HG02840 (cell line): ENCODE data around the gene MCRIP2.

Experiments
- ATAC-seq: cut with Tn5 transposase; IDR thresholded peaks from one replicate; pipeline ENCODE4 v1.9.1; 2021; ENCODE audit warnings: mild to moderate bottlenecking, moderate library complexity, moderate number of reproducible peaks; ENCODE audit not compliant: unreplicated experiment, low FRiP score

The MCRIP2 gene

DNA sequence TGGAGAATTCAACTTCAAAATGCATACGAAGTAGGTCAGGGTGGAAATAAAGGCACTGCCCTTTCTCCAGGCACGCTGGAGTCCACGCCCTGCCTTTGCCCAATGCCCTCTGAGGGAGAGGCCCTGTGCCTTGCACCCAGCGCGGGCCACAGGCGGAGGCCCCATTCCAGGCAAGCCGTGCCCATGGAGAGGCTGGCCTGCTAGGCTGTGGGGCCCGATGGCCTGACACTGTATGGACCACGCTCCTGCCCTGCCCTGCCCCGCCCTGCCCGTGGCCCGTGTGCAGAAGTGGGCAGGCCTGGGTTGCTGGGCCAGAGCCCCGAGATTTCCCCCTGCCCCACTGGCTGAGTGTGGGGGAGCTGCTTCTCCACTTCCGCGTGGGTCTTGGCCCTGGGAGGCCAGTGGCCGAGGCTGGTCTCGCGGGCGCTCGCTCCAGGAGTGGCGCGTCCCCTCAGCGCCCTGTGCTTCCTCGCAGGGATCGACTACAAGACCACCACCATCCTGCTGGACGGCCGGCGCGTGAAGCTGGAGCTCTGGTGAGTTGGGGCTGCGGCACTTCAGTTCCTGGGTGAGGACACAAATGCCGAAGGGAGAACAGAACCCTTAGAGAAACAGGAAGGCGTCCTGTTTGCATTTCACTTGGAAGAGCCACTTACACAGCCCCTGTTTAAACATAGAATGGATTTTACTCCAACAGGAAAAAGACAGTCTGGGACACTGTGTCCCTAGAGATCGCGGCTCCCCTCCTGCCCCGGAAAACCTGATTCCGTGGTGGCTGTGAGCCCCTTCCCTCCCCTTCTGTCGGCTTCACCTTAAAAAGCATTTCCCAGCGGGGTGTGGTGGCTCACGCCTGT is 24.7 kb upstream of the MCRIP2 start:
- ATAC-seq: no peak

DNA sequence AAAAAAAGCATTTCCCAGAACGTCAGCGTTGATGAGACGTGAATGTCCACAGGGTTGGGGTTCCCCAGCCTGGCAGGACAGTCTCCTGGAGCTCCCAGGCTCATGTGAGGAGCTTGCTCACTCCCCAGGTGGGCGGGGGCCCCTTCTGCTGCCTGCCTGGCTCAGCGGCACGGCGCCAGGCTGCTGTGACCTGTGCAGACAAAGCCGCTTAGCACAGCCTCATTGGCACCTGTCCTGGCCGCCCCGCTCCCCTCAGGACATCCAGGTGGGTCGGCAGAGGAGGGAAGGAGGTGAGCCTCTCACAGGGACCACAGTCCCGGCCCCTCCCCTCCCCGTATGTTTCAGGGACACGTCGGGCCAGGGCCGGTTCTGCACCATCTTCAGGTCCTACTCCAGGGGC is 23.8 kb upstream of the MCRIP2 start:
- no peak for ATAC-seq

DNA sequence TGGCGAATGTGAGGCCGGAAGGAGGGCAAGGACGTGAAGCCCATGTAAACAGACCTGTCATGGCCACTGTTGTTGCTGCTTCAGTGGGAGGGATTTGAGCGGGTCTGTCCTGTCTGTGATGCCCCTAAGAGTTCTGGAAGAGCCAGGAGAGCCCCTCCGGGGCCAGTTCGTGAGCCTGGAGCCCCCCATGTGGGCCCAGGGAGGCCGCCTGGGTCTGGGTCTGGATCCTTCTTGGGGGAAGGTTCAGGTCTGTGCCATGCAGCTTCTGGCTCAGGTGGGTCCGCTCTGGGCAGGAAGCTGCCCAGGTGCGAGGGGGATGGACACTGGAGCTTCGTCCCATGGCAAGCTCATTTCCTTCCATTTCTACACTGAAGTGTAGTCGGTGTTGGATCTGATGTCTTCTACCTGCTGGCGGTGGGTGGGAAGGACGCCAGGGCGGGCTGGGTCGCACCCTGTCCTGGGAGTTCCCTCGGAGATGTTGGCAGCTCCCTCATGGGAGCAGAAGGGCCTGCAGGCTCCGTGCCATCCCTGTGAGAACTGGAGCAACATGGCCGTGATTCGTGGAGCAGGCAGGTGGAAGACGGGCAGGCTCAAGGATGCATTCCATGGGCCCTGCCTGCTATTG is 22.0 kb upstream of the MCRIP2 start:
- ATAC-seq: no peak

DNA sequence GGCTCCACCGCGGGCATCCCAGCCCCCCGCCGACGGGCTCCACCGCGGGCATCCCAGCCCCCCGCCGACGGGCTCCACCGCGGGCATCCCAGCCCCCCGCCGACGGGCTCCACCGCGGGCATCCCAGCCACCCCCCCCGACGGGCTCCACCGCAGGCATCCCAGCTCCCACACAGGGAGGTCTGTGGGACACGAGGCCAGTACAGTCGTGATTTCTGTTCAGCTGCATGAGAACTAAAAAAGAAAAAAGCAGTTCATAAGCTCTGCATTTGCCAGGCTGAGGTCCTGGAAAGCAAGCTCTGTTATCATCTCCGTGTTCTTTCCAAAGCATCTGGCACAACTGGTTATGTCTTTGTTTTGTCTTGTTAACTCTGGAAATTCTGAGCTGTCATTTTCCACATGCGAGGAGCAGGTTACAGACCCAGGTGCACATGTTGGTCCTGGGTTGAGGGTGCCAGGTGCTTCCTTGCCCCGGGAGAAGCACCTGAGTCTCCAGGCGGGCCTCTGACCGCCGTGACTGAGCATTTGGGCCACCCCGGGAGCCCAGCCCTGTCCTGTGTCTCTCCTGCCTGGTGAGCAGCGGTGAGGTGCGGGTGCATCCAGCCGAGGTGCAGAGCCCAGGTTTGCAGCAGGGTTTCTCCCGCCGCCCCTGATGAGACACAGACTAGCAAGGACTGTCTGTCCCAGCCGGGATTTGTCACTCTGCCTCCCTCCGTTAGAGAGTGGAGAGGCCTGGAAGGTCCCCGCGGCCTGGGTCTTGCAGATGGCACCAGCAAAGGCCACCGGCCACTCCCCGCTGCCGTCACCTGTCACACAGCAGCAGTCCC is 20.7 kb upstream of the MCRIP2 start:
- no peak for ATAC-seq

DNA sequence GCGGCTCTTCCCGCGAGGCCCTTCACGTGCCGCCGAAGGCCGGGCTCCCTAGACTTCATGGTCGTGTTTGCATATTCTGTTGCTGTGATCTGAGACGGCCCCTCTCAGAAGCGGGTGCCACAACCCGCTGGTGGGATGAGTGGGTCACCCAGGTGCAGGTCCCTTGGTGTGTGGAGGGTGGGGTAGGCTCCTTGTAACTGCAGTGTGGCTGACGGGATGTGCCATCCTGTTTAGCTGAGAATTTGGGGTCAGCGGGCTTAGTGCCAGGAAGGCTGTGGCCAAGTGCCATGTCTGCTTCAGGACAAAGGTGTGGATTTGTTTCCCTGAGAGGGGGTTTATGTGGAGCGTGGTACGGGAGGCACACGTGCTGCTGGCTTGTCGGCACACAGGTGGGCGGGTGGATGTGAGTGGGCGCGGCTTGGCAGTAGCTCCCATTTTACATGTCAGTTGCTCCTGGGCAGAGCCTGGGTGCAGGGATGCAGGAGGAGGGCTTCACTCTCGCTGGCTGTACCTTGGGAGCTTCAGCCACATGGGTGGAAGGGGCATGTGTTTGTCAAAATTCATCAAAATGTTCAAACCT is 20.0 kb upstream of the MCRIP2 start:
- no peak for ATAC-seq

DNA sequence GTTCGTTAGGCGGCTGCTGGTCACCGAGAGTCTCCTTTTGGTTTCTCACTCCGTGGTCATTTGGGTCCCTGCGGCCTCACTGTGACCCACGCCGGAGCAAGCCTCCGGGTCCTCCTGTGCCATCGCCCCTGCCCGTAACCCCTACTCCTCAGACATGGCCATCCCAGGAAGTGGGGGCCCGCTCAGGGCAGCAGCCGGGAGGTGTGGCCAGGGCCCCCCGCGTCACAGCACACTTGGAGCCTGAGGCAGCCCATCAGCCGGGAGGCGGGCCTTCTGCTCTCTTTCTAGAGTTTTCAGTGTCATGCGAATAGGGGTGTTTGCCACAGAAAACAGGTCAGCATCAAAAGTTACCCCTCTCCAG is 18.7 kb upstream of the MCRIP2 start:
- ATAC-seq: no peak

DNA sequence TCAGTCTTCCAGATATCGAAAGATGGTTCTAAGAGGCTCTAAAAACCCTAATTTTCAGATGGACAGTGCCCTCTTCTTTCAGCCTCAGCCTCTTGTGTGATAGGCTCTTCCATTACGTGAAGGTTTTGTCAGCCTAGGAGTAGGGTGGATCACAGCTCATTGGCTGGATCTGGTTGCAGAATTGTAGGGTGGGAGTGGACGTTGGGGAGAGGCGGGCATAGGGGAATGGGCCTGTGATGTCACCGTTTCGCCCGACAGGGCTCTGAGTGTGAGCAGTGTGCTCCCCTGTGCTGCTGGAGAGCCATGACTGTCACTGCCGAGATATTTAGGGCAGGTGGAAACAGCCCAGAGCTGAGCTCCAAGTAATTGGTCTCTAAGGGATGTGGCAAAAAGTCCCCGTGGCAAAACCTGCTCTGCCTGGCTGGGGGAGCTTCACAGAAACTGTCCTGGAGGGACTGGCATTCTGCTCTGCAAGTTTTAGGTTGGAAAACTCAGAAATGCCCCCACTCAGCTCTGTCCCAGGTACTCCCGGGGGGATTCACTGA is 17.0 kb upstream of the MCRIP2 start:
- ATAC-seq: no peak

DNA sequence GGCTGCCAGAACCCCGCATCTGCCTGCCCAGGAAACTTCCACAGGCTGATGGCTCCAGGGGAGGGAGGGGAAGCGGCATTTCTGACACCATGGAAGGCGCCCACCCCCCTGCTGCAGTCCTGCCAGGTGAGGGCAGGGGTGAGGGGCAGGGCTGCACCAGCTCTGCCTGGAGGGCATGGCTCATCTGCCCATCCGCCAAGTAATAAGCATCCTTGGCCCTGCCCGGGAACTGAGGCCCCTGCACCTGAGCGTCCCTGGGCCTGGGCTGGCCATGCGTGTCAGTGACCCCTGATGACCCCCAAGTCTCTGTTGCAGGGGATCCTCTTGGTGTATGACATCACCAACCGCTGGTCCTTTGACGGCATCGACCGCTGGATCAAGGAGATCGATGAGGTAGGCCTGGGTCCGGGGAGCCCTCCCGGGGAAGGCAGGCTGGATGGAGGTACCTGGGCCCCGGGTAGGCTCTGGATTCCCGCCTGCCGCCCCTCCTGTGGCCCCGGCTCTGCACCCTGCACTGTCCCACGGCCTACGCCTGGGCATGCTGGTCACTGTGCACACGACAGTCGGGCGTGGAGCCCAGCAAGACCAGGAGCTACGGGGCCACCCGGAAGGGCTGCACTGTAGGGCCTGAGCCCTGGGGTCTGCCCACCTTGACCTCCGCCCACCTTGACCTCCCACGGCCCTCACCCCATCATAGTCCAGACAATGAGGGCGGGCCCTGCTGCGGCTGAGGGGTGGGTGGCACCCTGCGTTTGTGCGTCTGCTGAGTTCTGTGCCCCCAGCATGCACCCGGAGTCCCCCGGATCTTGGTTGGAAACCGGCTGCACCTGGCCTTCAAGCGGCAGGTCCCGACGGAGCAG is 16.3 kb upstream of the MCRIP2 start:
- no peak for ATAC-seq

DNA sequence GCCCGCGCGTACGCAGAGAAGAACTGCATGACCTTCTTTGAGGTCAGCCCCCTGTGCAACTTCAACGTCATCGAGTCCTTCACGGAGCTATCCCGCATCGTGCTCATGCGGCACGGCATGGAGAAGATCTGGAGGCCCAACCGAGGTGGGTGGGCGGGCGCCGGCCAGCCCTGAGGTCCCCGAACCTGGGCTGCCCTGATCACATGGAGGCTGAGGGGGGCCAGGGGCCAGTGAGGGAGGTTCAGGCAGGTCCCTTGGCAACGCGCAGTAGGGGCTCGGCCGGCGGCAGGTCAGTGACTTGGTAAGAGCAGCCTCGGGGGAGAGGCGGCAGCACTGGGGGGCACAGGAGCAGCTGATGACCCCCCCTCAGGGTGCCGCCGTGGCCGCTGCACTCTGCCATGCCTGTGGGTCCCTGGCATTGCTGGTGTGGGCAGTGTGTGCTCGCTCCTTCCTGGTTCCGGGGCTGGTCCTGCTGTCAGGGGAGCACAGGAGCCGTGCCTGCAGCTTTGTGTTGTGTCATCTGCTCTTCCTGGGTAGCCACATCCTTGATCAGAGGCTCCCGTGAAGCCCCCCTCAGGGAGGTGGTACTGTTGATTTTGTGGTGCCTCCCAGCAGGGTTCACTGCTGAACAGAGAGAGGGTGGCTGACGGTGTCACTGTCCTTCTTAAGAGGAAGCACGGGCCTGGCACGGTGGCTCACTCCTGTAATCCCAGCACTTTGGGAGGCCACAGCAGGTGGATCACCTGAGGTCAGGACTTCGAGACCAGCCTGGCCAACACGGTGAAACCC is 15.5 kb upstream of the MCRIP2 start:
- ATAC-seq: no peak

DNA sequence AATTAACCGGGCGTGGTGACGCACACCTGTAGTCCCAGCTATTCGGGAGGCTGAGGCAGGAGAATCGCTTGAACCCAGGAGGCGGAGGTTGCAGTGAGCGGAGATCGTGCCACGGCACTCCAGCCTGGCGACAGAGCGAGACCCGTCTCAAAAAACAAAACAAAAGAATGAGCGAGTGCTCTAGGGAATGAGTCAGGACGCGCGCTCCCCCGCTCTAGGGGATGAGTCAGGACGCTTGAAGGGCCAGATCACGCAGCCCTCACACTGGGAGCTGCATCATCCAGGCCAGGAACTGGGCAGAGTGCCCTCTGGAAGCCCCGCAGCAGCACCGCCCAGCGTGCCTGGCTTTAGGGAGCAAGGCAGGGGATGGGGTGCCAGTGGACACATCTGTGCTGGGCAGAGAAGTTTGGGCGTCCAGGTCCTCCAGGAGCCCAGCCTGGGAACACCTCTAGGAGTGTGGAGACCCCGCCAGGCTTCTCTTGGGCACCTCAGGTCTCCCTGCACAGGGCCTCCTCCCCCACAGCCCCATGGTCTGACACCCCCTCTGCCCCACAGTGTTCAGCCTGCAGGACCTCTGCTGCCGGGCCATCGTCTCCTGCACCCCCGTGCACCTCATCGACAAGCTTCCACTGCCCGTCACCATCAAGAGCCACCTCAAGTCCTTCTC is 14.7 kb upstream of the MCRIP2 start:
- ATAC-seq: no peak

DNA sequence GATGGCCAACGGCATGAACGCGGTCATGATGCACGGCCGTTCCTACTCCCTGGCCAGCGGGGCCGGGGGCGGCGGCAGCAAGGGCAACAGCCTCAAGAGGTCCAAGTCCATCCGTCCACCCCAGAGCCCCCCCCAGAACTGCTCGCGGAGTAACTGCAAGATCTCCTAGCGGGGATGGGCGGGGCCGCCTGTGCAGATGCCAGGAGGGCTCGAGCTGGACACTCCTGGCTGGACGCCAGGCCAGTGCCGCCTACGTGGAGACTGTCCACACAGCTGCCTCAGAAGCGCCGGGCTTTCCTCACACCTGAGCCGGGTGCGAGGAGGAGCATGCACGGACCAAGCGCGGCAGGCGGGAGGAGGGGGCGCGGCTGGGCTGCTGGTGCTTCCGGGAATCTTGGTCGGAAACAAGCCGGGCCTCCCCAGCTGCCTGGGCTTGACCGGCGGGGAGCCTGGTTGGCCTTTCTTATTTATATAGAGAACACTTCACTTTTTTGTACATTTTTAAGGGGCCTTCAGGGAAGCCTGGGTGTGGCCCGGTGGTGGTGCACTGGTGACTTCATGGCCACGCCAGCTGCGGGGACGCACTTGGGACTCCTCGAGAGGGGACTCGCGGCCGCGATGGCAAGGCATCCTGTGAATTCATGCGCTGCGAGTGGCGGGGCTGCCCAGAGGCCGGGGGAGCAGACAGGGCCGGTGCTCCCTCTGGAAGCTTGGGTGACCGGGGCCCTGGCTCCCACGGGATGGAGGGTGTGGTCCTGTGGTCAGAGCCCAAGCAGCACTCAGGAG is 14.0 kb upstream of the MCRIP2 start:
- no peak for ATAC-seq

DNA sequence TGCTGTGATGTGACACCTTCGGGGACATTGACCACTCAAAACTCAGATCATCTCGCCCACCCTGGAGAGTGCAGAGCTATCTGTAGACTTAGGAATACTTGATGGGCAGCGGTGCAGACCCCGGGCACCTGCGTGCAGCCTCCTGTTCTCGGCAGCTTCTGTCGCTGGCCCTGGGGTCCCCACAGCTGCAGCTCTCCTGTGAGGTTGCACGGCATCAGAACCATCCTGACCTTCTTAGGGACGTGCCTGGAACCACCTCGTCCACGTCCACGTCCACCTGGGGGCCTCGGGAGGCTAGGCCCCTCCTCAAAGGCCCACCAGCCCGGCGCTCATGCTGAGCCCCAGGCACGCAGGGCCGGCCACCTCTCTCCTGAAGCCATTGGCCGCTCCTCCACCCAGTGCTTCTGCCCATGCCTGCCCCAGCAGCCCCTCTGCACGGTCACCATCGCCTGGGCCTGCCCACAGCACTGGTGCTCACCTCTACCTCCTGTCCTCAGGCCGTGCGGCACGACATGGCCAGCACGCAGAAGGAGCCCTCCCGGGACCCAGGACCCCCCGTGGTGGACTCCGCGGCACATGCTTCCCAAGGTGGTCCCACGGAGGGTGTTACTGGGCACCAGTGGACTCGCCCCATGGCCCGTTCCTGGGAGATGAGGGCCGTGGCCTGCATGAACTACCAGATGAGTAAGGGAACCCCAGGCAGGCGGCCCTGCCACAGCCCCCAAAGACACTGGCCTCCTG is 13.1 kb upstream of the MCRIP2 start:
- no peak for ATAC-seq

DNA sequence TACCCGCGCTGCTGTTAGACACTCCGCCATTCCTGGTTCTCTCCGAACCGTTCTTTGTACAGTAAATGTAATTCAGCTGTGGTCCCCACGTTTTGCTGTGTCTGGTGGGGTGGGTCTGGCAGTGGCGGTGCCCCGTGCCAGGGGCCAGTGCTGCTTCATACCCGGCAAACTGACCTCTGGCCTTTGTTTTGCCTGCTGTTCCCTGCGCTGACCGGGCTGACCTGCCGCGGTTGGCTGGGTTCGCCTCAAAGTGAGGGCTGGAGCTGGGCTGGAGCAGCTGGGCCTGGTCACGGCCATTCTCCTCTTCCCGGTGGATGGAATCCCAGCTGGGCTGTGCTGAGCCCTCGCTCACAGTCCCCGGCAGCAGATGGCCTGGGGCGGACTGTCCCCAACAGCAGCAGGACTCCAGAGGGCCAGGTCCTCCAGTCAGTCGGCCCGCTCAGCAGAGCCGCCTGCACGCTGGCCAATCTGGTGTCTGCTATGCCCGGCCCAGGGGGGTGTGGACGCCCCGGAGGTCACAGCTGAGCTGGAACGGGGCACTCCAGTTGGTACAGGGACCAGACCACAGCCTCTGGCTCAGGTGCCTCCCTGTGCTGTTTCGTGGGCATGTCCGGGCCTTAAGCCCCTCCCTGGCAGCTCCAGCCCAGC is 12.3 kb upstream of the MCRIP2 start:
- ATAC-seq: no peak

DNA sequence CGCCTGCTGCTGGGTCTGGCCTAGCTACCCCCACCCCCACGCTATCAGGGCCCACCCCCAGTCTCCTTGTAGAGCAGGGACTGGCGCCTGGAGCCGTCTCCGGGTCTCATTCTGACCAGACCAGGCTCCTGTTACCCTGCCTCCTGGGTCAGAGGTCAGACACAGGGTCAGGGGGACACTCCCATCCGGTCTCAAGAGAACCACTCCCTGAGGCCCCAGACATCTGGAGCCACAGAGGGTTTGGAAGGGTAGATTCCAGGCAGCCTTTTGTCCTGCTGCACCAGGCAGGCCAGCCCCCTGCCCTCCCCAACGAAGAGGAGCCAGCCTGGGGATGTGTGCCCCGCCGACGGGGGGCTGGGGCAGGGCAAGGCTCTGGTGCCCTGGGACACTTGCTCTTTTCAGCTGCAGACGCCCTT is 11.8 kb upstream of the MCRIP2 start:
- no peak for ATAC-seq

DNA sequence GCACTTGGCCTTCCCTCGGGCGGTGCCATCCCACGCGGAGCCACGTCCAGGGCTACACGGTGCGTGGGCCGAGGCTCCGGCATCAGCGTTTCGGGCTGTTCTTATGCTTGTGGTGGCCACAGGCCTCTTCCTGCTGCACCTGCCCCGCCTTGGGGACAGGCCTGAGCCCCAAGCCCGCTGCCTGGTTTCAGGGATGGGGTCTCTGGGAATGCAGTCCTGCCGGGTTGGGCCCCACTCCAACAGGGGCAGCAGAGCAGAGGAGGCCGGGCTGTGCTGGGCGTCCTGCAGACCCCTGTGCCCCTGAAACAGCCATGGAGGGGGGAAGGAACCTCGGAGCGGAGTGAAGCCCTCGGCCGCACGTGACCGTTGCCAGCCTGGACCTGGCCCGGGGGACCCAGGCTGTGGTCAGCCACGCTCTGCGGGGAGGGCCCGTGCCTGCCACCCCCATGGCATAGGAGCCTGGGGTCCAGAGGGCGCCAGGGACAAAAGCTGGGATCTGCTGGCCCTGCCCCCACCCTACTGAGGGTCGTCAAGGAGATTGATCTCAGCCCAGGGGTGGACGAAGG is 11.3 kb upstream of the MCRIP2 start:
- ATAC-seq: no peak

DNA sequence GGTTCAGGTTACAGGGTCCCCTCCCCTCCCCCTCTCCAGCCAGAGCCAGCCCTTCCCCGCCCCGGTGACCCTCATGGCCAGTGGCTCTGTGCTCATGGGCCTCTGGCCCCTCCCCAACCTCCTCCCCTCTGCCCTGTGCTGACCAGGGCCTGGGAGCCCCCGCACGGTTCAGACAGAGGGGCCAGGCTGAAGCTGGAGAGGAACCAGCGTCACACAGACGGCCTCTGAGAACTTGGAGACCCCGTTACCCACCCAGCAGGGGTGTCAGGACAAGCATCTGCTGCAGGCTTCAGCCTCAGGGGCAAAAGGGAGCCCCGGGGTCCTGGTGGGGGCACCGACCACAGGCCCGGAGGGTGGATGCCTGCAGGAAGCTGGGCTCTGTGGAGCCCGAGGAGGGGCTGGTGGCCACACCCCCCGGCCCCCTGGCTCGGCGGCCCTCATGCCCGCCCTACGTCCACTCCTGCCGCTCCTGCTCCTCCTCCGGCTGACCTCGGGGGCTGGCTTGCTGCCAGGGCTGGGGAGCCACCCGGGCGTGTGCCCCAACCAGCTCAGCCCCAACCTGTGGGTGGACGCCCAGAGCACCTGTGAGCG is 10.7 kb upstream of the MCRIP2 start, which contains the start of gene WFIKKN1:
Gene WFIKKN1 (plus strand): TSS at position 171 of the 591 bp plus-strand sequence. CDS start 269 bp downstream, at position 440.
- no peak for ATAC-seq
